Stromal cell of bone marrow (primary cell): ENCODE measurements around the gene EPC1.
A peak's percentile ranks its signal among the peaks of the same experiment; 100 is the strongest.
"Not testable (repeated sequence)": the region's sequence is repeated elsewhere in the genome, so short reads cannot be mapped to it uniquely, and the experiment has no call there.

Experiments
- DNase-seq: peaks from one replicate; pipeline ENCODE4 v3.0.0-alpha.2; 2012; ENCODE audit warnings: low read depth

The EPC1 gene

DNA sequence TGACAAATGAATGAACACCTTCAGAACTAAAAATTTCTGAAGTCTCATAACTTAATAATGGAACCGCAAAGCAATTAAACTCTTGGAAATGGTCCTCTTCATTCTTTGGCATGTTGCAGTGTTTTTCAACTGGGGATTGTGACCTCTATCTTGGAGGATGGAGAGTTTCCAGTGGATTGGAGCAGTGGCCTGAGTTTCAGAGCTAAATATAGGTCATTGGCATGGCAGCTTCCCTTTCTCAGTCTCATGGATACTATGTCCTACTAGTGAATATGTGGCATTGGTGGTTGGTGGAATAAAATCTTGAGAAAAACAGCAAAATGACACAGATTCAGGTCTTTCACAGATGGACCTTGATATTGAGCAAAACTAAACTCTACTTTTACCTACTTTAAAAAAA is 24.1 kb upstream of the EPC1 start:
- no peak for DNase-seq

- DNase-seq = peak; percentile 59
These were observed 21.0 kb upstream of the EPC1 start for GRCh38 chr10:32367793-32368453.

GRCh38 chr10:32366588-32366987 is 19.6 kb upstream of the EPC1 start:
- no peak for DNase-seq

DNA sequence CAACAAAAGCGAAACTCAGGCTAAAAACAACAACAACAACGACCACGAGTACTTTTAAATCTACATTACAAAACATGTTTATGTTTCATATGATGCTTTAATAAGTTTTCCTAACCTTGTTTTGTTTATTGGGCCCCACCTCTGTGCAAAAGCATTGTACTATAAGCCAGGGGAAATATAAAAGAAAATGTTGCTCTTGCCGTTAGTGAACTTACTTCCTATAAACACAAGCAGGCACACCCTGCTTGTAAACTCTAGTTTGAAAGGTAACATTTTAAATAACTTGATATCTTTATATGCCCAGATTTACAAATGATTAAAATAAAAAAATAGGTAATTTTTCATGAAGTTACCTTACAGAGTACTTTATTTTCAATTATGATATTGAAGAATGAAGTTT is 19.2 kb upstream of the EPC1 start:
- no peak for DNase-seq

GRCh38 chr10:32365404-32365803 is 18.4 kb upstream of the EPC1 start:
- not testable (repeated sequence) for DNase-seq

DNA sequence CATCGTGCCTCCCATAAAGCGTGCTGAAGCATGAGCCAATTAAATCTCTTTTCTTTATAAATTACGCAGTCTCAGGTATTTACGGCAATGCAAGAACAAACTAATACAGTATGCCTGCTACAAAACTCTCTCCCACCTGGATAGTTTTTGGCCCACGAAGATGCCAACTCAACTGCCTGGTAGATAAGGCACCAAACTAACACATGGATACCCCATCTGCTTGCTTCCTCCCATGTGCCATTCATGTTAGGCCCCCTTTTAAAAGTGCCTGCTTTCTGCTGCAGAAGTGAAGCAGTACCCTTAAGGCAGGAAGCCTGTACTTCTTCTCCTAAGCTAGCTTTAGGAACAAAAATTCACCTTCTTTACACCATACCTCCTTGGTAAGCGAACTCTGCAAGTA is 15.6 kb upstream of the EPC1 start:
- no peak for DNase-seq

DNA sequence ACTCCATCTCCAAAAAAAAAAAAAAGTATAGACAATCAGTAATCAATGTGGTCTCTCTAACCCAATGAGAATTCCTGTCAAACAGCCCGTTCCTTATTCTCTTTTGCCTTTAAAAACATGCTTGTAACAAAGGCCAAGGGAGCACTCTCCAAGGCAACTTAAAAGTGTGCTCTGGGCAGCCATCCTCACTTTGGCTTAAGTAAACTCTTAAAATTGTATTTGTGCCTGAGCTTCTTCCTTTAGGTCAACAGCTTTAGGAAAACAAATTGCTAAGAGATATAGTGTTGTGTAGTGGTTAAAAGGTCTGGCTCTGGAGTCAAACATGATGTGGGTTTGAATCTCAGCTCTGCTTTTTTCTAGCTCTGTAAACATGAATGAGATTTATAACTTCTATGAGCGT is 13.9 kb upstream of the EPC1 start:
- DNase-seq = no peak

GRCh38 chr10:32360241-32360640 is 13.3 kb upstream of the EPC1 start:
- no peak for DNase-seq

- no peak for DNase-seq
These were observed 10.2 kb upstream of the EPC1 start for GRCh38 chr10:32357056-32357735.

DNA sequence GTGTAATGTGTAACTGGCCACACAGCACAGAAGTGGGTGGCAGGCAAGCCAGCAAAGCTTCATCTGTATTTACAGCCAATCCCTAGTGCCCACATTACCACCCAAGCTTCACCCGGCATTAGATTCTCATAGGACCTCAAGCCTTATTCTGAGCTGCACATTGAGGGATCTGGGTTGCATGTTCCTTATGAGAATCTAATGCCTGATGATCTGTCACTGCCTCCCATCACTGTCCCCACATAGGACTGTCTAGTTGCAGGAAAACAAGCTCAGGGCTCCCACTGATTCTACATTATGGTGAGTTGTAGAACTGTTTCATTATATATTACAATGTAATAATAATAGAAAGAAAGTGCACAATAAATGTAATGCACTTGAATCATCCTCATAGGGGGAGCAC is 7.7 kb upstream of the EPC1 start:
- not testable (repeated sequence) for DNase-seq

DNA sequence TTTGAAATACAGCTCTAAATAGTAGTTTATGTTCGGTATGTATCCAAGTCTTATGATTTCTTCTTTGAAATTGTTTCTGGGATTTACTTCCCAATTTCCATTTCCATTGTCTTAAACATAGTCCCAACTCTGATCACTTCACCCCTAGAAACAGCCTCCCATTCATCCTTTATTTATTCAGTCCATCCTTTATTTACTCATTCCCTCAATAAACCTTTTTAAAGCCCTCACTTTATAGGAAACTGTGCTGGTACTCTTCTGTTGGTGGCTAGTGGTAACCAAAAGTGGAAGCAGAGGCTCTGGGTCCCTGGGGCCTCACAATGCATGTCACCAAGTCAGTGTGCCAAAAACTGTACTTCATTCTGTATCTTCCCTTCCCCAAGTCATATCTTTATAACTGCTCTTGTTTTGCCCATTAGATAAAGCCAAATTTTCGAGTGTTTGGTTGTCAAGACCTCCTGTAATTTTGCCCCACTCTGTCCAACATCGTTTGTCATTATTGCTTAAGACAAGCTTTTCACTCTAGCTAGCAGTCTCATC is 3.9 kb upstream of the EPC1 start:
- no peak for DNase-seq

- no peak for DNase-seq
These were observed 3.2 kb upstream of the EPC1 start for GRCh38 chr10:32349968-32350738.

DNA sequence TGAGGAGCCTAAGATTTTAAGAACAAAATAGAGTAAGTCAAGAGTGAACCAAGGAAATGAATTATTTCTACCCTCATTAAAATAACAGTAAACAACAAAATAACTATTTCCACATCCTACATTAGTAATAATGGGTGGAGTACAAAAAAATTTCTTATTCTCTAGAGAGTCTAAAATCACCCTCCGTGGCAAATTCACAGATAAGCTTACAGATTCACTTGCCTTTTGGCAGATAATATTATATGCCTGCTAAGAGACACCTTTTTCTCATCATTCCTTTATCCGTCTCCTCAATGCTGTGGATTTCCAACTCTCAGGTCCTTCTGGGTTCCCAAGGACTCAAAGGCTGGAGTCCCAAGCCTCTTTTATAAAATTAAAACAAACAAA is 2.2 kb upstream of the EPC1 start:
- DNase-seq = no peak

DNA sequence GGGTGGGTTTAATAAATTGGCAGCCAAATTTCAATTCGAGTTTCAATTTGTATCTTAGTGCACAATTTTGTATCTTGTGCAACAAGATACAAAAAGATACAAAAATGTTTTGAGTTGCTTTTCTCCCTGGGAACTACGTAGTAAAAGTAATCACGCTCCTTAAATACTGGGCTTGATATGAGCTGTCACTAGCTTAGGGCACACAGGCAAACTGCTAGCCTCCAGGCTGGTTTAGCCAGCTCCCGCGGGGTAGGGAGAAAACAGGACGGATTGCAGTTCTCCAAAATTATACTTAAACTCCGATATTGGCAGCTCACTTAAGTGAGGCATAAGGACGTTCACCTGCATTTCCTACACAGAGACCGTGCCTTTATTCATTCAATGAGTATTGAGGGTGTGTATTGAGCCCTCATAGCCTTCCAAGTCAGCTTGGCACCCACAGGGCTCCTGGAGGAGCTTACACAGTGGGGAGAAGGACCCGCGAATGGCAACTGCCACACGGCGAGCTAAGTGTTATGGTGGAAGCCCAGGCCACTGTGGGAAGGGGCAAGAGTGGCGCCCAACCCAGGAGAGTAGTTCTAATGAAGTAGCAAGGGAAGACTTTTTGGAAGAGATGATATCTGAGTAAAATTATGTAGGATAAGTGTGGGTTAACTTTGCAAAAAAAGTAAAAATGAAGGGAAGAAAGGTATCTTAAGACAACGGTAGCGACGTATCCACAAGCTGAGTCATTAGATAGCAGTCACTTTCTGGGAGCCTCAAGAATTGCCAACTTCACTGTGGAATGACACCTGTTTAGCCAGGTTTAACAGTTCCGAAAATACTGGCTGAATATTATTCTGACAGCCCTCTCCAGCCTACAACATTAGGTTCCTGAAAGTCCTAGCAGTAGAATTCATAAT is 1.6 kb upstream of the EPC1 start:
- DNase-seq = no peak

DNA sequence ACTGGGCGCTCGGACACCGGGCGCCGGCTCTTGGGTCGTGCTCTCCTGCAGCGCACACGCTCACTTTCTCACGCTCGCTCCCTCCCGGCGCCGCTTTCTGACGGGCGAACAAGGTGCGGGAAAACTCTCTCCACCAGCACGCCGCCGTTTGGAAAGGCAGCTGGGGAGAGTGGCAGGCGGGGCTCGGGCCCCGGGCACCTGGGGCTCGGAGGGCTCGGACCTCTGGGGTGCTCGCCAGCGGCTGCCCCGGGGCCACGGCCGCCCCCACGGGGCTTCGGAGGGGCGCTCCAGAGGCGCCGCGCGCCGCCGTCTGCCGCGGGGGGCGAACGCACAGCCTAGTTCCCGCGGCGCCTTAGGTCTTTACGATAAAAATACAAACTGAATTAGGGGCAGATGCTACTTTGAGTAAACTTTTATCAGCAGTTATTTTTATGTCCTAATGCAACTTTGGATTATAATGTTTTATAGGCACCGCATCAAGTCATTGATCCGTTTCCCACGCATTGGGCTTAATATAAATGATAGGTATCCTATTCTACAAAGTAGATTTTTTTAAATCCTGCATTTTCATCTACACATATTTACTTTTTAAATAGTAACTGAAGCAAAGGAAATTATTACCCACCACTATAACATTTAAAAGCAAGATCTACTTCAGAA is 535 bp upstream of the EPC1 start:
- no peak for DNase-seq

DNA sequence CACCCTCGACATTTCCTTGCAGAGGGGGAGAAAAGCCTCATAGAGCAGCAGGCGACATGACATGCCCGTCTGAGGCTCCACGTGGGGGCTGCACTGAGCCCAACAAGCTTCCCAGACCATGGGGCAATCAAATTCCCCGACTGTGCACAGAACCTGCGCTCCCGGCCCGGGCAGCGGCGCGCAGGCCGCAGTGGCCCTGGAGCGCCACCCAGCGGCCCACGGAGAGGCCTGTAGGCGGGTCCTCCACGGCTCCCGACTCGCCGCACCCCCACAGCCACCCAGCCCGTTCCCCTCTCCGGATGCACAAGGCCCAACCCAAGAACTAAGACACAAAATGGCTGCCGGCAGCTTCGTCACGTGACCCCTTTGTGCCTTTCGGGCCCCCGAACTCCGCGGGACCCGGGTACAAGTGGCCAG is 816 bp downstream of the EPC1 start:
- DNase-seq = peak; percentile 90

DNA sequence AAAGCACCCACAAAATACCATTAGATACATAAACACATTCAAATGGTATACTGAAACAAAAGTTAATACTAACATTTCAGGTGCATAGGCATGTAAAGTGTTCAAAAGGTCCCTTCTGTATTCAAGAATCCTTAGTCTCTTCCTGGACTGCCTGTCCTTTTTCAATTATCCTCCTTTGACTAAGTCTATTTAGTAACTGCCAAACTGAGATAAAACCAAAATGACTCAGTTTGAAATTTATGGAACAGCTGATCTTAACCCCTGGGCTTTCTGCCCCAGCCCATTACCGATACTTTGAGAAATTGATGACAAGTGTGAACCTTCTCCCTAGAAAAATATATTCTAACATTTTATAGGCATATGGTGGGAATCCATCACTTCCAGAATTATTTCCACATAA is 5.4 kb downstream of the EPC1 start:
- DNase-seq = no peak

- DNase-seq = no peak
These were observed 6.3 kb downstream of the EPC1 start for GRCh38 chr10:32340596-32341180.

DNA sequence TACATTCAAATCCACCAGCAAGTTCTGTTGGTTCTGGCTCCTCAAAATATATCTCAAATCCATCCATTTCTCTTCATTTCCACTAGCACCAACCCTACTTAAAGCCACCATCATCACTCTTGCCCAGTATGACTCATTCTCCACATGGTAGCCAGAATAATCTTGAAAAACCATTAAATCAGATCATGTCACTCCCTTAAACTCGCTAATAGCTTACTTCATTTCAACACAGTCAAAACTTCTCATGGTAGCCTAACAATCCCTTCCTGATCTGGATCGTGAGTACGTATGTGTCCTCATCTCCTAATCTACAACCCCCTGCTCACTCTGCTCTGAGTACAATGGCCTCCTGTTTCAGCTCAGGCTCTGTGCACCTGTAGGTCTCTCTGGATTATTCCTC is 8.7 kb downstream of the EPC1 start:
- no peak for DNase-seq

DNA sequence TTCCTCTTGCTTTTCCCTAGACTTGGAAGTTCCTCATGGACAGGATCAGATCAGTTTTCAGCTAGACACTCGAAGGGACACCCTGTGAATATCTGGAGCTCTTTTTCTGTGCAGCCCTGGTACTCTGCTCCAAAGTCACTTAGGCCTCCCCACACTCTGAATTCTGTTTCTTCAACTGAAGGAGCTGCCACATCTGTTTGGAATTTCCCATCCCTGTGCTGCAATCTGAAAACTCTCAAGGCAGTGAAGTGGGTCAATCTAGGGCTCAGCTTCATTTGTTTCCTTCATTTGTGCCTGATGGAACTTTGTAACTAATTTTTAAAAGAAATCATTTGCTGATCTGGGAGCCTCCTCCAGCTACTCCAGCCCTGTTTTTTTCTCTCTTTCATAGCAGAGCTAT is 9.6 kb downstream of the EPC1 start:
- no peak for DNase-seq

DNA sequence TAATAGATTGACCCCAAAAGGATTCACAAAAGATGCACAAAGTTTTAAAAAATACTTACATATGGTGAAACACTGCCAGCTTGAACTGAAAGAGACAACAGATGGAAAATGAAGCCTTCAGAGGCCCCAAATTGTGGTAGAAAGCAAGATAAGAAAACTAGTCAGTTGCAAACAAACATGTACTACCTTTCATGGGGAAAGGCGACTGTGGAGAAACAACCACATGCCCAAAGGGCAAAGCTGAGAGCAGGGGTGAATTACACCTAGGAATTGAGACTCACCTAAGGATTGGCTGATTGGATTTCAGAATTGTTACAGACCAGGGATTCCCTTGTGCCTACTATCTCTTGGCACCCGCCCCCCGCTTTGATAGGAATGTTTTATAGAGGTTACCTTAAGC is 13.1 kb downstream of the EPC1 start:
- no peak for DNase-seq
